K562 (cell line): ENCODE measurements around the gene PRSS21. TPM values are rescaled to one million over a fixed set of nuclear protein-coding genes. Genes with fewer than 3 reads are reported as not detected.

Experiments
- ATAC-seq: fragments of 200-7000 bp; cut with Tn5 transposase; 3 replicates; pipeline ENCODE4 v1.9.1; 2020; ENCODE audit warnings: moderate library complexity
- BruUV-seq: library from RNA; stranded (reverse); fragments of 400-500 nt; replicated peaks from 2 replicates; lab custom pipeline; 2021; lab: Mats Ljungman, UMichigan
- CTCF ChIA-PET: fragments of 300-600 bp; formaldehyde crosslinking; extraction: SDS; loops from one replicate; lab custom pipeline; 2021; ENCODE audit warnings: low intra/inter-chr PET ratio; lab: Yijun Ruan, JAX
- POLR2A ChIA-PET: fragments of 300-600, 350-650 bp; sonication (Branson Sonifier 250); formaldehyde crosslinking; extraction: SDS; loops from one replicate; lab custom pipeline; 2021; ENCODE audit warnings: antibody characterized with exemption, inconsistent platforms; lab: Yijun Ruan, JAX
- DNase-seq, 4 experiments: peaks; one replicate each; pipeline versions ENCODE4 v3.0.0 to v3.0.0-alpha.2; 2011 to 2018; ENCODE audit warnings: low spot score in 3 of 4, mixed read lengths in 3 of 4; ENCODE audit errors: extremely low read depth in 1 of 4
- FAIRE-seq: peaks from 2 replicates; lab custom pipeline; 2011; peaks lifted over from hg19 to GRCh38; lab: Jason Lieb, UNC
- H2AFZ ChIP-seq: 2 replicates; pipeline ENCODE4 v1.6.0; 2011; ENCODE audit warnings: low read depth, low read length, control low read depth, inconsistent platforms
- H3K27ac ChIP-seq: fragments of 200-600 bp; 3 replicates; pipeline ENCODE4 v1.8.0; 2011; ENCODE audit warnings: low read depth, mild to moderate bottlenecking, control low read depth, inconsistent platforms, low read length, moderate library complexity, mixed read lengths; ENCODE audit errors: extremely low read depth
- H3K27me3 ChIP-seq, 2 experiments: fragments of 300-600 bp in 1 of 2; 2 replicates in 1 of 2; 3 replicates in 1 of 2; pipeline versions ENCODE4 v1.6.0 to v1.8.0; 2011; ENCODE audit warnings: inconsistent platforms in 2 of 2, low read length in 2 of 2, mild to moderate bottlenecking in 1 of 2, mixed read lengths in 1 of 2, moderate library complexity in 1 of 2; ENCODE audit not compliant: control insufficient read depth in 2 of 2, insufficient read depth in 2 of 2
- H3K36me3 ChIP-seq: fragments of 300-600 bp; 3 replicates; pipeline ENCODE4 v1.8.0; 2011; ENCODE audit warnings: mild to moderate bottlenecking, low read length, inconsistent platforms; ENCODE audit not compliant: control insufficient read depth, insufficient read depth
- H3K4me1 ChIP-seq, 2 experiments: fragments of 200-600 bp in 1 of 2; replicated peaks in 1 of 2; 2 replicates in 1 of 2; 3 replicates in 1 of 2; pipeline versions ENCODE4 v1.5.1 to v1.8.0; 2011; ENCODE audit warnings: inconsistent platforms in 2 of 2, low read length in 2 of 2, mild to moderate bottlenecking in 1 of 2, mixed read lengths in 1 of 2, moderate library complexity in 1 of 2; ENCODE audit not compliant: control insufficient read depth in 2 of 2, insufficient read depth in 2 of 2
- H3K4me2 ChIP-seq: 2 replicates; pipeline ENCODE4 v1.6.1; 2011; ENCODE audit warnings: low read length, control low read depth, inconsistent platforms, mixed read lengths; ENCODE audit not compliant: insufficient read depth
- H3K4me3 ChIP-seq: fragments of 200-600 bp; sonication (generic), shearing (Covaris generic); 2 replicates; pipeline ENCODE4 v1.5.1; 2016; ENCODE audit warnings: control low read depth, inconsistent platforms
- H3K79me2 ChIP-seq: fragments of 200-600 bp; 3 replicates; pipeline ENCODE4 v1.8.0; 2011; ENCODE audit warnings: low read length, inconsistent platforms; ENCODE audit not compliant: control insufficient read depth, insufficient read depth
- H3K9ac ChIP-seq, 2 experiments: 2 replicates each; pipeline versions ENCODE4 v1.6.0 to v1.6.1; 2011; ENCODE audit warnings: low read depth in 2 of 2, low read length in 2 of 2, control low read depth in 1 of 2, inconsistent platforms in 1 of 2, mild to moderate bottlenecking in 1 of 2, mixed read lengths in 1 of 2; ENCODE audit not compliant: insufficient read depth in 1 of 2
- H3K9me1 ChIP-seq: one replicate; pipeline ENCODE4 v1.6.0; 2011; ENCODE audit warnings: inconsistent platforms, mild to moderate bottlenecking, low read length, moderate library complexity; ENCODE audit not compliant: control insufficient read depth, insufficient read depth
- H3K9me3 ChIP-seq: replicated peaks from 2 replicates; pipeline ENCODE4 v1.5.1; 2011; ENCODE audit warnings: low read depth, low read length, inconsistent platforms; ENCODE audit not compliant: control insufficient read depth, insufficient read depth
- H4K20me1 ChIP-seq: replicated peaks from 2 replicates; pipeline ENCODE4 v1.6.1; 2011; ENCODE audit warnings: low read length, inconsistent platforms, mixed read lengths; ENCODE audit not compliant: control insufficient read depth, insufficient read depth
- DIDO1 ChIP-seq: fragments of 450-650 bp; IDR thresholded peaks from 2 replicates; pipeline ENCODE4 v1.6.1; 2016; ENCODE audit warnings: low read depth, missing biosample characterization, missing genetic modification characterization
- FIP1L1 ChIP-seq: fragments of 200-400 bp; formaldehyde crosslinking; IDR thresholded peaks from 2 replicates; pipeline ENCODE4 v1.6.1; 2018; ENCODE audit warnings: mild to moderate bottlenecking, low read depth, low read length; ENCODE audit not compliant: poor library complexity, severe bottlenecking
- MXI1 ChIP-seq: IDR thresholded peaks from 2 replicates; pipeline ENCODE4 v1.6.1; 2011; ENCODE audit warnings: low read depth, mild to moderate bottlenecking, improper control_type of control experiment, low read length
- RB1 ChIP-seq: fragments of 450-650 bp; IDR thresholded peaks from 2 replicates; pipeline ENCODE4 v1.6.1; 2017; ENCODE audit warnings: low read depth, mild to moderate bottlenecking
- SIN3A ChIP-seq, 2 experiments: fragments of 150-350 bp in 1 of 2; IDR thresholded peaks; 2 replicates each; pipeline ENCODE4 v1.6.1; 2011 to 2016; ENCODE audit warnings: borderline replicate concordance in 2 of 2, low read depth in 2 of 2, low read length in 2 of 2, mild to moderate bottlenecking in 2 of 2, moderate library complexity in 2 of 2; ENCODE audit not compliant: control insufficient read depth in 1 of 2
- U2AF2 ChIP-seq: fragments of 200-400 bp; formaldehyde crosslinking; optimal IDR thresholded peaks from 2 replicates; pipeline ENCODE3; 2017; ENCODE audit warnings: low read depth, mild to moderate bottlenecking, low read length
- ZNF124 ChIP-seq: sonication (generic); formaldehyde crosslinking; IDR thresholded peaks from 2 replicates; pipeline ENCODE4 v1.8.1; 2022; ENCODE audit warnings: missing genetic modification reagents
- ZNF143 ChIP-seq: sonication (generic); formaldehyde crosslinking; IDR thresholded peaks from 2 replicates; pipeline ENCODE4 v1.9.0; 2022; ENCODE audit warnings: mild to moderate bottlenecking, missing genetic modification reagents
- ZNF24 ChIP-seq: fragments of 450-650 bp; IDR thresholded peaks from 2 replicates; pipeline ENCODE4 v1.6.1; 2016
- WGBS: fragments of 100-300 bp; shearing (Covaris generic); methylation state at CpG from one replicate; pipeline ENCODE4 v1.1.6; 2016; ENCODE audit warnings: low coverage, mixed read lengths; ENCODE audit not compliant: insufficient coverage; ENCODE audit errors: missing lambda C conversion rate; 5-methylcytosine and 5-hydroxymethylcytosine counted together
- in situ Hi-C: fragments of 300-500 bp; cut with MboI; formaldehyde crosslinking; loops from 4 replicates; pipeline ENCODE4 v1.15.0; 2018; ENCODE audit warnings: inconsistent platforms, mixed read lengths
- intact Hi-C: fragments of 100-400 bp; cut with micrococcal nuclease; formaldehyde crosslinking; loops from 2 replicates; pipeline ENCODE4 v1.14.2; 2022
- polyA plus RNA-seq, 8 experiments: library from polyadenylated mRNA; depleted of rRNA in 4 of 8; stranded (reverse) in 5 of 8; unstranded in 3 of 8; fragments of >200 nt; fragmentation: Nextera tagmentation in 2 of 8; fragmentation: Illumina TruSeq in 1 of 8; extraction: Ambion mirVana in 2 of 8; extraction: Trizol in 1 of 8; gene quantifications; 2 replicates each; pipeline versions ENCODE4 v1.2.1 to v1.2.3, GENCODE V29; 2011 to 2014; ENCODE audit warnings: inconsistent platforms in 1 of 8, missing spikeins in 1 of 8
- total RNA-seq, 7 experiments: library from RNA; depleted of rRNA in 6 of 7; stranded (reverse); fragments of >200 nt in 6 of 7; fragmentation: Illumina TruSeq in 2 of 7; extraction: Trizol in 2 of 7; gene quantifications; 2 replicates each; pipeline versions ENCODE4 v1.2.1 to v1.2.3, GENCODE V29; 2011 to 2021; ENCODE audit warnings: low replicate concordance in 1 of 7

The PRSS21 gene
- total and polyA plus RNA-seq, 9 of the 15 experiments (the other 6 are each of a cell fraction or from before 2014, with no cell fraction given) = 12.1 to 121 (median 61.3) TPM

DNA sequence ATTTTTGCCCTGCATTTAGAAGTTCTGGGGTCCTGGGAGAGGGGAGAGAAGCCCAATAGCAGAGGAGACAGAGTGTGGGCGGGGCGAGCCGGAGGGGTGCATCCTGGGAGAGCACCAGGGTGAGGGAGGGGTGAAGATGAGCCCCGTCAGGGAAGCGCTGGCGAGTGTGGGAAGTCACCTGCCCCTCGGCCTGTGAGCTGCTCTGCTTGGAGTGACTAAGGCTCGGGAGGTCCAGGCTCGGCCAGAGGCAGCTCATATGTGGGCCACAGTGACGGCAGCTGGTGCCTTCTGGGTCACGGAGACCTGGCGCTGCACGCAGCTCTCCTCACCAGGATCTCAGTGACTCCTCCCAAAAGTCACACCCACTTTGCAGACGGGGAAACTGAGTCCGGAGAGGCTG lies 14.2 kb downstream of the PRSS21 start:
- H2AFZ ChIP-seq = no peak overlapping the region
- no peak overlapping the region for H3K4me2 ChIP-seq
- 15% methylated on average over 15 of the region's 15 CpGs for WGBS
- H3K79me2 ChIP-seq = no peaks in the 10 kb centered on the region
- POLR2A ChIA-PET = interaction anchor here (0.8 to 1.0 kb wide), 2 partner anchors 9 to 22 kb away, joined by 3 to 5 read pairs; no protein-coding TSS in a partner anchor
- in situ Hi-C loops = no loop called here
- TF ChIP-seq SIN3A (IDR thresholded peaks at IDR 0.05; ENCODE audit: borderline replicate concordance in 2 of 2, control insufficient read depth in 1 of 2, low read depth in 2 of 2, low read length in 2 of 2) (no peak), ZNF143 (0 out of 2 replicates have a peak, but pooled peaks have one; percentile 18), ZNF24 (no peak), FIP1L1 (no peak), U2AF2 (no peak), MXI1 (no peak), DIDO1 (tag) (no peak), ZNF124 (no peak), RB1 (no peak)
- TF ChIP-seq, all 486 proteins: peak for 1
- Histone ChIP-seq H3K27me3 (peaks cover 45 to 72% of the 10 kb centered on the region in 2 experiments), H3K9ac (peak overlapping the region in 1 of 2 experiments; percentile 56; a peak in 1 of 4 replicates), H3K4me3 (no peak overlapping the region), H3K4me1 (peaks cover 0 to 28% of the 10 kb centered on the region in 2 experiments; a peak in 3 of 5 replicates), H3K36me3 (no peaks in the 10 kb centered on the region), H3K9me1 (no peaks in the 10 kb centered on the region), H3K9me3 (no peaks in the 10 kb centered on the region), H4K20me1 (peaks cover 6% of the 10 kb centered on the region), H3K27ac (no peak overlapping the region)
- FAIRE-seq (no peak), ATAC-seq (peak; percentile 76), DNase-seq (peak in 1 of 4 experiments; percentile 44)
- intact Hi-C loops = no loop called here
- CTCF ChIA-PET = no interaction called here
- no TSS peak for BruUV-seq
